HepG2 (cell line): Measurements from ENCODE around the gene CDKN1A. TPM values are rescaled to one million over a fixed set of nuclear protein-coding genes. Genes with fewer than 3 reads are reported as not detected.

Experiments used
- KDM6A ChIP-seq: IDR thresholded peaks from 2 replicates; pipeline ENCODE4 v1.6.1; 2016; ENCODE audit warnings: low read depth
- MAZ ChIP-seq, 2 experiments: sonication (generic) in 1 of 2; formaldehyde crosslinking in 1 of 2; IDR thresholded peaks; 2 replicates each; pipeline versions ENCODE4 v1.5.0 to v1.6.1; 2012 to 2020; ENCODE audit warnings: low read depth in 2 of 2, mild to moderate bottlenecking in 2 of 2, borderline replicate concordance in 1 of 2, improper control_type of control experiment in 1 of 2, low read length in 1 of 2, missing genetic modification reagents in 1 of 2, moderate library complexity in 1 of 2
- NONO ChIP-seq, 2 experiments: fragments of 450-650 bp in 1 of 2; sonication (generic) in 1 of 2; formaldehyde crosslinking in 1 of 2; IDR thresholded peaks in 1 of 2; conservative IDR thresholded peaks in 1 of 2; 2 replicates each; pipeline versions ENCODE4 v1.6.1 to v1.8.0; 2017 to 2022; ENCODE audit warnings: mild to moderate bottlenecking in 1 of 2, missing genetic modification reagents in 1 of 2, moderate library complexity in 1 of 2
- NPAS2 ChIP-seq: sonication (generic); formaldehyde crosslinking; IDR thresholded peaks from 2 replicates; pipeline ENCODE4 v1.8.0; 2022; ENCODE audit warnings: mild to moderate bottlenecking, missing genetic modification reagents, borderline replicate concordance
- POLR2AphosphoS5 ChIP-seq: IDR thresholded peaks from 2 replicates; pipeline ENCODE4 v1.6.1; 2012; ENCODE audit warnings: low read depth, low read length
- PRPF4 ChIP-seq: fragments of 200-400 bp; formaldehyde crosslinking; IDR thresholded peaks from 2 replicates; pipeline ENCODE4 v1.6.1; 2016; ENCODE audit warnings: low read length, low read depth; ENCODE audit not compliant: poor library complexity, severe bottlenecking
- REL ChIP-seq: sonication (generic); formaldehyde crosslinking; conservative IDR thresholded peaks from 2 replicates; pipeline ENCODE4 v1.8.0; 2022; ENCODE audit warnings: mild to moderate bottlenecking, missing genetic modification reagents, moderate library complexity
- USF2 ChIP-seq, 2 experiments: sonication (generic) in 1 of 2; formaldehyde crosslinking in 1 of 2; IDR thresholded peaks; 2 replicates each; pipeline versions ENCODE4 v1.5.1 to v1.6.1; 2011 to 2020; ENCODE audit warnings: borderline replicate concordance in 1 of 2, low read depth in 1 of 2, low read length in 1 of 2, mild to moderate bottlenecking in 1 of 2, missing genetic modification reagents in 1 of 2, moderate library complexity in 1 of 2
- ZBTB40 ChIP-seq, 2 experiments: fragments of 450-650 bp in 1 of 2; sonication (generic) in 1 of 2; formaldehyde crosslinking in 1 of 2; IDR thresholded peaks; 2 replicates each; pipeline versions ENCODE4 v1.6.1 to v1.8.0; 2016 to 2022; ENCODE audit warnings: antibody characterized with exemption in 1 of 2, mild to moderate bottlenecking in 1 of 2, missing genetic modification reagents in 1 of 2
- ZNF574 ChIP-seq: sonication (generic); formaldehyde crosslinking; IDR thresholded peaks from 2 replicates; pipeline ENCODE4 v1.4.0; 2020; ENCODE audit warnings: missing genetic modification reagents
- ZNF850 ChIP-seq: sonication (generic); formaldehyde crosslinking; conservative IDR thresholded peaks from 2 replicates; pipeline ENCODE4 v1.9.0; 2021; ENCODE audit warnings: mild to moderate bottlenecking, missing genetic modification reagents
- polyA plus RNA-seq, 8 experiments: library from polyadenylated mRNA; depleted of rRNA in 3 of 8; stranded (reverse) in 7 of 8; unstranded in 1 of 8; fragments of >200 nt; fragmentation: Illumina TruSeq in 4 of 8; extraction: Trizol in 4 of 8; gene quantifications; 2 replicates each; pipeline versions ENCODE4 v1.2.1 to v1.2.3, GENCODE V29; 2011 to 2016; ENCODE audit warnings: low read depth in 4 of 8, missing spikeins in 1 of 8, mixed read lengths in 1 of 8; ENCODE audit not compliant: insufficient read depth in 1 of 8
- total RNA-seq, 5 experiments: library from RNA; depleted of rRNA; stranded (reverse); fragments of >200 nt; fragmentation: Illumina TruSeq; extraction: Trizol; gene quantifications; 2 replicates each; pipeline ENCODE4 v1.2.3, GENCODE V29; 2016; ENCODE audit warnings: low read depth in 1 of 5

The CDKN1A gene
- total and polyA plus RNA-seq, 2 of the 13 experiments (the other 11 are each of a cell fraction or from before 2014, with no cell fraction given): 60.7 to 92.1 TPM

DNA sequence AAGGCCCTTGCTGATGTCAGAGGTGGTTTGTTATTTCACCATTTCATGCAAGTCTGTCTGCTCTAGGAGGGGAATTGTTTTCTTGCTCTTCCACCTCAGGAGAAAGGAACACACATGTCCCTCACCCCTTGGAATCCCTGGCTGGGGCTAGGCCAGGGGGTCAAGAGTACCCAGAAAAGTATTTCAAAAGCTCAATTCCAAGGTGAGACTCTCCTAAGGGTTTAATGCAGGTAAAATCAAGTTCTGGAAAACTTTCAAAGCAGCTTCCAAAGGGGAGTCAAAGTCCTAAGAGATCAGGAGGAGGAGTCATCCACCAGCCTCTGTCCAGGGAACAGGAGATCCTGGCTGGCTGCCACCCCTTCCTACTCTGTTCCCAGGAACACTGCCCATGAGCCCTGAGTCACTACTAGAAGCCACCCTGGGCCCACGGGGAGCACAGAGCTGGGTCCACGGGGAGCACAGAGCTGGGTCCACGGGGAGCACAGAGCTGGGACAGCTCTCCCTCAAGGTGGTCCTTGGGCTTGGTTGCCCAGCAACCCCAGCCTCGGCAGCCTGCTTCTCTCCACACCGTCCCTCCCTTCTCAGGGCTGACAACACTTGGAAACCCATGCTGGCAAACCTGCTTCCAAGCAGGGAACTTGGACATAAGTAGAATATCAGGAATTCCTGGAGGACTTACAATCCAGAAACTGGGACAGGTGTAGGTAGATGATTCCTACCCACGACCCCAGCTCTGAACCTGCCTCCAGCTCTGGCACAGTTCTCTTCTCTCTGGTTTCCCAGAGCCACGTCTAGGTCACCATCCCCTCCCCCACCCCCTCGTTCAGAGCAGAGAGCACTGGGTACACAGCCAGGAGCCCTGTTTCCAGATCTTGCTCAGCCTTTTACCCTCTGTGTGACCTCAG, 35.3 kb upstream of the CDKN1A start (continued):
- no peak for TF ChIP-seq ZNF574 (CRISPR knock-in tag)
- TF ChIP-seq KDM6A: no peak
- no peak for TF ChIP-seq USF2 (IDR thresholded peaks at IDR 0.05; ENCODE audit: low read depth, low read length)
- no peak for TF ChIP-seq USF2 (CRISPR knock-in tag; IDR thresholded peaks at IDR 0.05; ENCODE audit: borderline replicate concordance)
- TF ChIP-seq MAZ (IDR thresholded peaks at IDR 0.05; ENCODE audit: borderline replicate concordance, low read depth, low read length): 0 out of 2 replicates have a peak, but pooled peaks have one; percentile 28
- TF ChIP-seq MAZ (CRISPR knock-in tag; IDR thresholded peaks at IDR 0.05; ENCODE audit: low read depth): 0 out of 2 replicates have a peak, but pooled peaks have one; percentile 14
- TF ChIP-seq ZBTB40 (IDR thresholded peaks at IDR 0.05): no peak
- TF ChIP-seq ZBTB40 (CRISPR knock-in tag; IDR thresholded peaks at IDR 0.05): no peak
- no peak for TF ChIP-seq NONO (IDR thresholded peaks at IDR 0.05)
- no peak for TF ChIP-seq NONO (CRISPR knock-in tag; conservative IDR thresholded peaks at IDR 0.05)
- TF ChIP-seq ZNF850: no peak
- TF ChIP-seq PRPF4: no peak
- TF ChIP-seq REL (CRISPR knock-in tag): no peak
- no peak for TF ChIP-seq NPAS2 (CRISPR knock-in tag)
- no peak for TF ChIP-seq POLR2AphosphoS5
